ENCODE results near the gene SPDYE2B.
"Not testable (repeated sequence)": the region's sequence is repeated elsewhere in the genome, so short reads cannot be mapped to it uniquely, and the experiment has no call there.

GRCh38 chr7:102642691-102643090 is 7.4 kb upstream of the SPDYE2B start, which contains the start of gene UPK3BL1:
- TF ChIP-seq, protein P1, sequence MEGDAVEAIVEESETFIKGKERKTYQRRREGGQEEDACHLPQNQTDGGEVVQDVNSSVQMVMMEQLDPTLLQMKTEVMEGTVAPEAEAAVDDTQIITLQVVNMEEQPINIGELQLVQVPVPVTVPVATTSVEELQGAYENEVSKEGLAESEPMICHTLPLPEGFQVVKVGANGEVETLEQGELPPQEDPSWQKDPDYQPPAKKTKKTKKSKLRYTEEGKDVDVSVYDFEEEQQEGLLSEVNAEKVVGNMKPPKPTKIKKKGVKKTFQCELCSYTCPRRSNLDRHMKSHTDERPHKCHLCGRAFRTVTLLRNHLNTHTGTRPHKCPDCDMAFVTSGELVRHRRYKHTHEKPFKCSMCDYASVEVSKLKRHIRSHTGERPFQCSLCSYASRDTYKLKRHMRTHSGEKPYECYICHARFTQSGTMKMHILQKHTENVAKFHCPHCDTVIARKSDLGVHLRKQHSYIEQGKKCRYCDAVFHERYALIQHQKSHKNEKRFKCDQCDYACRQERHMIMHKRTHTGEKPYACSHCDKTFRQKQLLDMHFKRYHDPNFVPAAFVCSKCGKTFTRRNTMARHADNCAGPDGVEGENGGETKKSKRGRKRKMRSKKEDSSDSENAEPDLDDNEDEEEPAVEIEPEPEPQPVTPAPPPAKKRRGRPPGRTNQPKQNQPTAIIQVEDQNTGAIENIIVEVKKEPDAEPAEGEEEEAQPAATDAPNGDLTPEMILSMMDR (IDR thresholded peaks at IDR 0.05; ENCODE audit: low read depth, low read length), result not testable (repeated sequence)
- not testable (repeated sequence) for TF ChIP-seq POLR2A (IDR thresholded peaks at IDR 0.05; ENCODE audit: extremely low read depth, insufficient read length); MAX (IDR thresholded peaks at IDR 0.05; ENCODE audit: low read depth, low read length)
